GM23338 (cell line): ENCODE measurements around the gene MST1. TPM values are rescaled to one million over a fixed set of nuclear protein-coding genes. Genes with fewer than 3 reads are reported as not detected.

ENCODE experiments used
- ATAC-seq: fragments of 200-7000 bp; cut with Tn5 transposase; 3 replicates; pipeline ENCODE4 v1.9.1; 2020
- DNase-seq: peaks from one replicate; pipeline ENCODE4 v3.0.0-alpha.2; 2015; ENCODE audit warnings: low spot score
- H2AFZ ChIP-seq: fragments of 200-600 bp; sonication (generic); 2 replicates; pipeline ENCODE4 v1.8.0; 2016; ENCODE audit warnings: antibody characterized with exemption, mild to moderate bottlenecking, moderate library complexity
- H3F3A ChIP-seq: fragments of 200-600 bp; sonication (generic); replicated peaks from 2 replicates; pipeline ENCODE4 v1.8.0; 2017; ENCODE audit warnings: antibody characterized with exemption, mixed run types, low read depth
- H3K27ac ChIP-seq: fragments of 200-600 bp; sonication (generic); 2 replicates; pipeline ENCODE4 v1.6.1; 2016; ENCODE audit warnings: low read depth
- H3K27me3 ChIP-seq: fragments of 200-600 bp; sonication (generic); 2 replicates; pipeline ENCODE4 v1.8.0; 2016; ENCODE audit warnings: mild to moderate bottlenecking, mixed run types, moderate library complexity; ENCODE audit not compliant: insufficient read depth
- H3K36me3 ChIP-seq: fragments of 200-600 bp; sonication (generic); 2 replicates; pipeline ENCODE4 v1.8.0; 2016; ENCODE audit warnings: mild to moderate bottlenecking; ENCODE audit not compliant: insufficient read depth
- H3K4me1 ChIP-seq: fragments of 200-600 bp; sonication (generic); 2 replicates; pipeline ENCODE4 v1.8.0; 2016; ENCODE audit warnings: mild to moderate bottlenecking, moderate library complexity; ENCODE audit not compliant: insufficient read depth
- H3K4me2 ChIP-seq: fragments of 200-600 bp; sonication (generic); 2 replicates; pipeline ENCODE4 v1.7.1; 2017; ENCODE audit warnings: mixed run types
- H3K4me3 ChIP-seq: fragments of 200-600 bp; sonication (generic); 2 replicates; pipeline ENCODE4 v1.6.1; 2016; ENCODE audit warnings: mixed run types
- H3K79me2 ChIP-seq: fragments of 200-600 bp; sonication (generic); replicated peaks from 2 replicates; pipeline ENCODE4 v1.8.0; 2017; ENCODE audit warnings: mild to moderate bottlenecking; ENCODE audit not compliant: insufficient read depth
- H3K9me2 ChIP-seq: fragments of 200-600 bp; sonication (generic); 2 replicates; pipeline ENCODE4 v1.8.0; 2017; ENCODE audit not compliant: insufficient read depth
- H4K20me1 ChIP-seq: fragments of 200-600 bp; sonication (generic); replicated peaks from 2 replicates; pipeline ENCODE4 v1.8.0; 2017; ENCODE audit warnings: mild to moderate bottlenecking; ENCODE audit not compliant: insufficient read depth
- H3K27ac Mint-ChIP-seq: 2 replicates; pipeline ENCODE4 v1.8.0; 2020; ENCODE audit warnings: inconsistent platforms, mild to moderate bottlenecking, moderate library complexity, mixed read lengths
- H3K27me3 Mint-ChIP-seq: 3 replicates; pipeline ENCODE4 v1.8.0; 2022; ENCODE audit warnings: low read depth, mild to moderate bottlenecking, moderate library complexity, mixed read lengths, inconsistent platforms; ENCODE audit not compliant: insufficient read depth, poor library complexity
- H3K36me3 Mint-ChIP-seq: 3 replicates; pipeline ENCODE4 v1.8.0; 2021; ENCODE audit warnings: low read depth, mild to moderate bottlenecking, inconsistent platforms, moderate library complexity, mixed read lengths
- H3K4me1 Mint-ChIP-seq: 3 replicates; pipeline ENCODE4 v1.8.0; 2020; ENCODE audit warnings: mild to moderate bottlenecking, inconsistent platforms, mixed read lengths
- H3K4me3 Mint-ChIP-seq: 3 replicates; pipeline ENCODE4 v1.8.0; 2021; ENCODE audit warnings: moderate library complexity, mild to moderate bottlenecking, inconsistent platforms, mixed read lengths
- H3K9me3 Mint-ChIP-seq: 3 replicates; pipeline ENCODE4 v1.8.0; 2020; ENCODE audit warnings: moderate library complexity, mild to moderate bottlenecking, inconsistent platforms, mixed read lengths
- CREB1 ChIP-seq: fragments of 250-450 bp; sonication (Bioruptor Pico); IDR thresholded peaks from 2 replicates; pipeline ENCODE4 v1.5.0; 2020; ENCODE audit warnings: low read depth, mild to moderate bottlenecking, moderate library complexity
- EZH2 ChIP-seq: fragments of 200-600 bp; sonication (generic); IDR thresholded peaks from one replicate; pipeline ENCODE4 v1.8.0; 2017; ENCODE audit warnings: antibody characterized with exemption, mild to moderate bottlenecking, low read depth; ENCODE audit not compliant: unreplicated experiment
- EZH2phosphoT487 ChIP-seq: fragments of 200-600 bp; sonication (generic); IDR thresholded peaks from one replicate; pipeline ENCODE4 v1.8.1; 2018; ENCODE audit warnings: antibody characterized with exemption; ENCODE audit not compliant: unreplicated experiment
- JUNB ChIP-seq: IDR thresholded peaks from one replicate; pipeline ENCODE4 v1.6.1; 2016; ENCODE audit warnings: antibody characterized with exemption; ENCODE audit not compliant: unreplicated experiment
- NANOG ChIP-seq: IDR thresholded peaks from 2 replicates; pipeline ENCODE4 v1.6.1; 2016; ENCODE audit warnings: antibody characterized with exemption, borderline replicate concordance
- POLR2AphosphoS5 ChIP-seq: IDR thresholded peaks from 2 replicates; pipeline ENCODE4 v1.6.1; 2016; ENCODE audit warnings: antibody characterized with exemption, low read depth
- STAT1 ChIP-seq: IDR thresholded peaks from one replicate; pipeline ENCODE4 v1.6.1; 2016; ENCODE audit warnings: antibody characterized with exemption; ENCODE audit not compliant: unreplicated experiment
- ZNF114 ChIP-seq: fragments of 250-450 bp; sonication (Bioruptor Pico); IDR thresholded peaks from 2 replicates; pipeline ENCODE4 v1.5.0; 2020; ENCODE audit warnings: mild to moderate bottlenecking, moderate library complexity
- ZNF331 ChIP-seq: fragments of 250-450 bp; sonication (Bioruptor Pico); IDR thresholded peaks from 2 replicates; pipeline ENCODE4 v1.5.0; 2020; ENCODE audit warnings: low read depth, mild to moderate bottlenecking, moderate library complexity
- polyA plus RNA-seq: library from polyadenylated mRNA; unstranded; fragments of >200 nt; fragmentation: Nextera tagmentation; extraction: Ambion mirVana; gene quantifications from 2 replicates; pipeline ENCODE4 v1.2.1, GENCODE V29; 2016
- total RNA-seq: library from RNA; depleted of rRNA; stranded (reverse); fragments of >200 nt; shearing (Covaris generic); gene quantifications from 2 replicates; pipeline ENCODE4 v1.2.3, GENCODE V29; 2014
- TF ChIP-seq, protein P1 (sequence below): IDR thresholded peaks from one replicate; pipeline ENCODE4 v1.6.1; 2018; ENCODE audit warnings: antibody characterized with exemption; ENCODE audit not compliant: unreplicated experiment
- TF ChIP-seq, protein P2 (sequence below): fragments of 250-450 bp; sonication (Bioruptor Pico); IDR thresholded peaks from 2 replicates; pipeline ENCODE4 v1.5.0; 2020; ENCODE audit warnings: mild to moderate bottlenecking, moderate library complexity
- TF ChIP-seq, protein P3 (sequence below): IDR thresholded peaks from 2 replicates; pipeline ENCODE4 v1.6.1; 2016; ENCODE audit warnings: antibody characterized with exemption
- TF ChIP-seq, protein P4 (sequence below), 2 experiments: fragments of 200-600 bp in 1 of 2; sonication (generic) in 1 of 2; conservative IDR thresholded peaks; 2 replicates each; pipeline versions ENCODE4 v1.5.1 to v1.6.1; 2016 to 2017; ENCODE audit warnings: antibody characterized with exemption in 2 of 2, low read depth in 2 of 2, mild to moderate bottlenecking in 2 of 2, moderate library complexity in 1 of 2

Gene MST1
- total and polyA plus RNA-seq, 2 experiments from 2014 or later, result 5.9 to 11.1 TPM

- peaks cover 18% of the 10 kb centered on the region for H3K4me1 Mint-ChIP-seq
- H3K9me3 Mint-ChIP-seq, result no peaks in the 10 kb centered on the region
- H2AFZ ChIP-seq, result no peak overlapping the region
- peaks cover 5% of the 10 kb centered on the region; the same call in 1 of the 2 replicates for H4K20me1 ChIP-seq
- no peaks in the 10 kb centered on the region for H3K79me2 ChIP-seq
- no peaks in the 10 kb centered on the region for H3K36me3 ChIP-seq
- no peaks in the 10 kb centered on the region for H3K4me1 ChIP-seq
- peaks cover 12% of the 10 kb centered on the region for H3K36me3 Mint-ChIP-seq
- no peak overlapping the region for H3K4me3 ChIP-seq
- no peak overlapping the region; the same call in 2 of the 3 replicates for H3K4me3 Mint-ChIP-seq
- no peak for DNase-seq
- no peak for ATAC-seq
- no peak overlapping the region for H3K4me2 ChIP-seq
- H3K27me3 ChIP-seq, result no peaks in the 10 kb centered on the region
- no peak overlapping the region for H3K27ac ChIP-seq
- peaks cover 17% of the 10 kb centered on the region for H3K27me3 Mint-ChIP-seq
- no peak overlapping the region for H3K27ac Mint-ChIP-seq
- H3F3A ChIP-seq, result no peaks in the 10 kb centered on the region; the same call in 1 of the 2 replicates
- TF ChIP-seq CREB1 (CRISPR knock-in tag) (no peak), ZNF114 (CRISPR knock-in tag) (no peak), JUNB (no peak), EZH2phosphoT487 (no peak), ZNF331 (CRISPR knock-in tag) (no peak), NANOG (no peak), EZH2 (no peak), STAT1 (no peak), POLR2AphosphoS5 (no peak)
- TF ChIP-seq, protein P1, sequence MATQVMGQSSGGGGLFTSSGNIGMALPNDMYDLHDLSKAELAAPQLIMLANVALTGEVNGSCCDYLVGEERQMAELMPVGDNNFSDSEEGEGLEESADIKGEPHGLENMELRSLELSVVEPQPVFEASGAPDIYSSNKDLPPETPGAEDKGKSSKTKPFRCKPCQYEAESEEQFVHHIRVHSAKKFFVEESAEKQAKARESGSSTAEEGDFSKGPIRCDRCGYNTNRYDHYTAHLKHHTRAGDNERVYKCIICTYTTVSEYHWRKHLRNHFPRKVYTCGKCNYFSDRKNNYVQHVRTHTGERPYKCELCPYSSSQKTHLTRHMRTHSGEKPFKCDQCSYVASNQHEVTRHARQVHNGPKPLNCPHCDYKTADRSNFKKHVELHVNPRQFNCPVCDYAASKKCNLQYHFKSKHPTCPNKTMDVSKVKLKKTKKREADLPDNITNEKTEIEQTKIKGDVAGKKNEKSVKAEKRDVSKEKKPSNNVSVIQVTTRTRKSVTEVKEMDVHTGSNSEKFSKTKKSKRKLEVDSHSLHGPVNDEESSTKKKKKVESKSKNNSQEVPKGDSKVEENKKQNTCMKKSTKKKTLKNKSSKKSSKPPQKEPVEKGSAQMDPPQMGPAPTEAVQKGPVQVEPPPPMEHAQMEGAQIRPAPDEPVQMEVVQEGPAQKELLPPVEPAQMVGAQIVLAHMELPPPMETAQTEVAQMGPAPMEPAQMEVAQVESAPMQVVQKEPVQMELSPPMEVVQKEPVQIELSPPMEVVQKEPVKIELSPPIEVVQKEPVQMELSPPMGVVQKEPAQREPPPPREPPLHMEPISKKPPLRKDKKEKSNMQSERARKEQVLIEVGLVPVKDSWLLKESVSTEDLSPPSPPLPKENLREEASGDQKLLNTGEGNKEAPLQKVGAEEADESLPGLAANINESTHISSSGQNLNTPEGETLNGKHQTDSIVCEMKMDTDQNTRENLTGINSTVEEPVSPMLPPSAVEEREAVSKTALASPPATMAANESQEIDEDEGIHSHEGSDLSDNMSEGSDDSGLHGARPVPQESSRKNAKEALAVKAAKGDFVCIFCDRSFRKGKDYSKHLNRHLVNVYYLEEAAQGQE, result no peak
- TF ChIP-seq, protein P2, sequence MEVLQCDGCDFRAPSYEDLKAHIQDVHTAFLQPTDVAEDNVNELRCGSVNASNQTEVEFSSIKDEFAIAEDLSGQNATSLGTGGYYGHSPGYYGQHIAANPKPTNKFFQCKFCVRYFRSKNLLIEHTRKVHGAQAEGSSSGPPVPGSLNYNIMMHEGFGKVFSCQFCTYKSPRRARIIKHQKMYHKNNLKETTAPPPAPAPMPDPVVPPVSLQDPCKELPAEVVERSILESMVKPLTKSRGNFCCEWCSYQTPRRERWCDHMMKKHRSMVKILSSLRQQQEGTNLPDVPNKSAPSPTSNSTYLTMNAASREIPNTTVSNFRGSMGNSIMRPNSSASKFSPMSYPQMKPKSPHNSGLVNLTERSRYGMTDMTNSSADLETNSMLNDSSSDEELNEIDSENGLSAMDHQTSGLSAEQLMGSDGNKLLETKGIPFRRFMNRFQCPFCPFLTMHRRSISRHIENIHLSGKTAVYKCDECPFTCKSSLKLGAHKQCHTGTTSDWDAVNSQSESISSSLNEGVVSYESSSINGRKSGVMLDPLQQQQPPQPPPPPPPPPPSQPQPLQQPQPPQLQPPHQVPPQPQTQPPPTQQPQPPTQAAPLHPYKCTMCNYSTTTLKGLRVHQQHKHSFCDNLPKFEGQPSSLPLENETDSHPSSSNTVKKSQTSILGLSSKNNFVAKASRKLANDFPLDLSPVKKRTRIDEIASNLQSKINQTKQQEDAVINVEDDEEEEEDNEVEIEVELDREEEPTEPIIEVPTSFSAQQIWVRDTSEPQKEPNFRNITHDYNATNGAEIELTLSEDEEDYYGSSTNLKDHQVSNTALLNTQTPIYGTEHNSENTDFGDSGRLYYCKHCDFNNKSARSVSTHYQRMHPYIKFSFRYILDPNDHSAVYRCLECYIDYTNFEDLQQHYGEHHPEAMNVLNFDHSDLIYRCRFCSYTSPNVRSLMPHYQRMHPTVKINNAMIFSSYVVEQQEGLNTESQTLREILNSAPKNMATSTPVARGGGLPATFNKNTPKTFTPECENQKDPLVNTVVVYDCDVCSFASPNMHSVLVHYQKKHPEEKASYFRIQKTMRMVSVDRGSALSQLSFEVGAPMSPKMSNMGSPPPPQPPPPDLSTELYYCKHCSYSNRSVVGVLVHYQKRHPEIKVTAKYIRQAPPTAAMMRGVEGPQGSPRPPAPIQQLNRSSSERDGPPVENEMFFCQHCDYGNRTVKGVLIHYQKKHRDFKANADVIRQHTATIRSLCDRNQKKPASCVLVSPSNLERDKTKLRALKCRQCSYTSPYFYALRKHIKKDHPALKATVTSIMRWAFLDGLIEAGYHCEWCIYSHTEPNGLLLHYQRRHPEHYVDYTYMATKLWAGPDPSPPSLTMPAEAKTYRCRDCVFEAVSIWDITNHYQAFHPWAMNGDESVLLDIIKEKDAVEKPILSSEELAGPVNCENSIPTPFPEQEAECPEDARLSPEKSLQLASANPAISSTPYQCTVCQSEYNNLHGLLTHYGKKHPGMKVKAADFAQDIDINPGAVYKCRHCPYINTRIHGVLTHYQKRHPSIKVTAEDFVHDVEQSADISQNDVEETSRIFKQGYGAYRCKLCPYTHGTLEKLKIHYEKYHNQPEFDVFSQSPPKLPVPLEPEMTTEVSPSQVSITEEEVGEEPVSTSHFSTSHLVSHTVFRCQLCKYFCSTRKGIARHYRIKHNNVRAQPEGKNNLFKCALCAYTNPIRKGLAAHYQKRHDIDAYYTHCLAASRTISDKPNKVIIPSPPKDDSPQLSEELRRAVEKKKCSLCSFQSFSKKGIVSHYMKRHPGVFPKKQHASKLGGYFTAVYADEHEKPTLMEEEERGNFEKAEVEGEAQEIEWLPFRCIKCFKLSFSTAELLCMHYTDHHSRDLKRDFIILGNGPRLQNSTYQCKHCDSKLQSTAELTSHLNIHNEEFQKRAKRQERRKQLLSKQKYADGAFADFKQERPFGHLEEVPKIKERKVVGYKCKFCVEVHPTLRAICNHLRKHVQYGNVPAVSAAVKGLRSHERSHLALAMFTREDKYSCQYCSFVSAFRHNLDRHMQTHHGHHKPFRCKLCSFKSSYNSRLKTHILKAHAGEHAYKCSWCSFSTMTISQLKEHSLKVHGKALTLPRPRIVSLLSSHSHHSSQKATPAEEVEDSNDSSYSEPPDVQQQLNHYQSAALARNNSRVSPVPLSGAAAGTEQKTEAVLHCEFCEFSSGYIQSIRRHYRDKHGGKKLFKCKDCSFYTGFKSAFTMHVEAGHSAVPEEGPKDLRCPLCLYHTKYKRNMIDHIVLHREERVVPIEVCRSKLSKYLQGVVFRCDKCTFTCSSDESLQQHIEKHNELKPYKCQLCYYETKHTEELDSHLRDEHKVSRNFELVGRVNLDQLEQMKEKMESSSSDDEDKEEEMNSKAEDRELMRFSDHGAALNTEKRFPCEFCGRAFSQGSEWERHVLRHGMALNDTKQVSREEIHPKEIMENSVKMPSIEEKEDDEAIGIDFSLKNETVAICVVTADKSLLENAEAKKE (CRISPR knock-in tag), result no peak
- TF ChIP-seq, protein P3, sequence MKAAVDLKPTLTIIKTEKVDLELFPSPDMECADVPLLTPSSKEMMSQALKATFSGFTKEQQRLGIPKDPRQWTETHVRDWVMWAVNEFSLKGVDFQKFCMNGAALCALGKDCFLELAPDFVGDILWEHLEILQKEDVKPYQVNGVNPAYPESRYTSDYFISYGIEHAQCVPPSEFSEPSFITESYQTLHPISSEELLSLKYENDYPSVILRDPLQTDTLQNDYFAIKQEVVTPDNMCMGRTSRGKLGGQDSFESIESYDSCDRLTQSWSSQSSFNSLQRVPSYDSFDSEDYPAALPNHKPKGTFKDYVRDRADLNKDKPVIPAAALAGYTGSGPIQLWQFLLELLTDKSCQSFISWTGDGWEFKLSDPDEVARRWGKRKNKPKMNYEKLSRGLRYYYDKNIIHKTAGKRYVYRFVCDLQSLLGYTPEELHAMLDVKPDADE, result no peak
- TF ChIP-seq, protein P4, sequence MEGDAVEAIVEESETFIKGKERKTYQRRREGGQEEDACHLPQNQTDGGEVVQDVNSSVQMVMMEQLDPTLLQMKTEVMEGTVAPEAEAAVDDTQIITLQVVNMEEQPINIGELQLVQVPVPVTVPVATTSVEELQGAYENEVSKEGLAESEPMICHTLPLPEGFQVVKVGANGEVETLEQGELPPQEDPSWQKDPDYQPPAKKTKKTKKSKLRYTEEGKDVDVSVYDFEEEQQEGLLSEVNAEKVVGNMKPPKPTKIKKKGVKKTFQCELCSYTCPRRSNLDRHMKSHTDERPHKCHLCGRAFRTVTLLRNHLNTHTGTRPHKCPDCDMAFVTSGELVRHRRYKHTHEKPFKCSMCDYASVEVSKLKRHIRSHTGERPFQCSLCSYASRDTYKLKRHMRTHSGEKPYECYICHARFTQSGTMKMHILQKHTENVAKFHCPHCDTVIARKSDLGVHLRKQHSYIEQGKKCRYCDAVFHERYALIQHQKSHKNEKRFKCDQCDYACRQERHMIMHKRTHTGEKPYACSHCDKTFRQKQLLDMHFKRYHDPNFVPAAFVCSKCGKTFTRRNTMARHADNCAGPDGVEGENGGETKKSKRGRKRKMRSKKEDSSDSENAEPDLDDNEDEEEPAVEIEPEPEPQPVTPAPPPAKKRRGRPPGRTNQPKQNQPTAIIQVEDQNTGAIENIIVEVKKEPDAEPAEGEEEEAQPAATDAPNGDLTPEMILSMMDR (conservative IDR thresholded peaks at IDR 0.05; ENCODE audit: low read depth in 2 of 2), result no peak
- no peaks in the 10 kb centered on the region for H3K9me2 ChIP-seq
These were observed 13.4 kb upstream of the MST1 start for GRCh38 chr3:49702672-49703071.
